Hepatocyte (in vitro differentiated cells): Measurements from ENCODE around the gene C10orf95. TPM values are rescaled to one million over a fixed set of nuclear protein-coding genes. Genes with fewer than 3 reads are reported as not detected.
"Not testable (repeated sequence)": the region's sequence is repeated elsewhere in the genome, so short reads cannot be mapped to it uniquely, and the experiment has no call there.

Experiments
- DNase-seq: peaks from one replicate; pipeline ENCODE4 v3.0.0-alpha.2; 2016; ENCODE audit warnings: low spot score
- H2AFZ ChIP-seq: fragments of 200-600 bp; sonication (generic); 2 replicates; pipeline ENCODE4 v1.6.0; 2016; ENCODE audit warnings: antibody characterized with exemption, mild to moderate bottlenecking
- H3K27ac ChIP-seq: fragments of 200-600 bp; sonication (generic); 2 replicates; pipeline ENCODE4 v1.5.1; 2016; ENCODE audit warnings: mild to moderate bottlenecking
- H3K27me3 ChIP-seq: fragments of 200-600 bp; sonication (generic); 2 replicates; pipeline ENCODE4 v1.6.1; 2016
- H3K36me3 ChIP-seq: fragments of 200-600 bp; sonication (generic); replicated peaks from 2 replicates; pipeline ENCODE4 v1.5.1; 2016; ENCODE audit warnings: low read depth; ENCODE audit not compliant: insufficient read depth
- H3K4me1 ChIP-seq: fragments of 200-600 bp; sonication (generic); 2 replicates; pipeline ENCODE4 v1.5.1; 2016; ENCODE audit warnings: mild to moderate bottlenecking, moderate library complexity; ENCODE audit not compliant: insufficient read depth
- H3K4me2 ChIP-seq: fragments of 200-600 bp; sonication (generic); 2 replicates; pipeline ENCODE4 v1.6.0; 2016
- H3K4me3 ChIP-seq: fragments of 200-600 bp; sonication (generic); 2 replicates; pipeline ENCODE4 v1.5.1; 2016; ENCODE audit warnings: mild to moderate bottlenecking
- H3K79me2 ChIP-seq: fragments of 200-600 bp; sonication (generic); 2 replicates; pipeline ENCODE4 v1.6.0; 2017; ENCODE audit warnings: mild to moderate bottlenecking
- H3K9me2 ChIP-seq: fragments of 200-600 bp; sonication (generic); replicated peaks from 2 replicates; pipeline ENCODE4 v1.6.0; 2017; ENCODE audit warnings: mild to moderate bottlenecking; ENCODE audit not compliant: insufficient read depth
- H3K9me3 ChIP-seq: fragments of 200-600 bp; sonication (generic); 2 replicates; pipeline ENCODE4 v1.5.1; 2016; ENCODE audit warnings: low read depth, mild to moderate bottlenecking
- H4K20me1 ChIP-seq: fragments of 200-600 bp; sonication (generic); 2 replicates; pipeline ENCODE4 v1.6.0; 2016; ENCODE audit warnings: mild to moderate bottlenecking; ENCODE audit not compliant: insufficient read depth, poor library complexity, severe bottlenecking
- CTCF ChIP-seq: fragments of 200-600 bp; sonication (generic); IDR thresholded peaks from 2 replicates; pipeline ENCODE4 v1.5.1; 2016; ENCODE audit warnings: antibody characterized with exemption, mild to moderate bottlenecking; ENCODE audit not compliant: poor library complexity
- EZH2 ChIP-seq: fragments of 200-600 bp; sonication (generic); IDR thresholded peaks from 2 replicates; pipeline ENCODE4 v1.6.1; 2016; ENCODE audit warnings: antibody characterized with exemption, mild to moderate bottlenecking, borderline replicate concordance
- EZH2phosphoT487 ChIP-seq: fragments of 200-600 bp; sonication (generic); IDR thresholded peaks from one replicate; pipeline ENCODE4 v1.6.1; 2018; ENCODE audit warnings: antibody characterized with exemption, mild to moderate bottlenecking, low read depth, moderate library complexity; ENCODE audit not compliant: unreplicated experiment, severe bottlenecking
- WGBS: methylation state at CpG from one replicate; pipeline ENCODE4 v1.1.6; 2016; ENCODE audit warnings: low lambda C conversion rate; ENCODE audit errors: missing lambda C conversion rate; 5-methylcytosine and 5-hydroxymethylcytosine counted together
- polyA plus RNA-seq: library from polyadenylated mRNA; unstranded; fragments of >200 nt; fragmentation: Nextera tagmentation; extraction: Ambion mirVana; gene quantifications from 2 replicates; pipeline ENCODE4 v1.2.1, GENCODE V29; 2016
- total RNA-seq: library from RNA; depleted of rRNA; stranded (reverse); fragments of >200 nt; gene quantifications from 2 replicates; pipeline ENCODE4 v1.2.3, GENCODE V29; 2014

C10orf95 gene
- total RNA-seq, result 5.6 and 7.7 TPM in 2 replicates
- 5.2 and 8.3 TPM in 2 replicates for polyA plus RNA-seq

GRCh38 chr10:102451105-102451969 lies at the start of gene C10orf95:
C10orf95 (minus strand) TSS chr10:102451543; CDS start chr10:102451093, 450 bp downstream.
- Histone ChIP-seq H2AFZ (peak within 1 kb of the TSS; percentile 96), H4K20me1 (no peaks in the 10 kb centered on the region), H3K36me3 (no peaks in the 10 kb centered on the region), H3K9me2 (no peaks in the 10 kb centered on the region), H3K4me2 (peak within 1 kb of the TSS; percentile 98), H3K79me2 (peaks cover 19% of the 10 kb centered on the region), H3K27ac (peak within 1 kb of the TSS; percentile 96), H3K4me1 (peaks cover 32% of the 10 kb centered on the region), H3K27me3 (no peaks in the 10 kb centered on the region), H3K9me3 (no peaks in the 10 kb centered on the region), H3K4me3 (peak within 1 kb of the TSS; percentile 60)
- TF ChIP-seq CTCF (no peak), EZH2phosphoT487 (no peak), EZH2 (no peak)
- WGBS, result 25% methylated on average over 28 of the region's 28 CpGs
- DNase-seq, result peak; percentile 61

- peak overlapping the region; percentile 30 for H3K4me3 ChIP-seq
- not testable (repeated sequence) for H3K27ac ChIP-seq, H2AFZ ChIP-seq, DNase-seq, H3K9me2 ChIP-seq, H3K27me3 ChIP-seq, H3K36me3 ChIP-seq, H3K9me3 ChIP-seq
- H3K4me1 ChIP-seq, result peaks cover 16% of the 10 kb centered on the region
- H4K20me1 ChIP-seq, result peaks cover 61% of the 10 kb centered on the region
- peak overlapping the region; percentile 79 for H3K4me2 ChIP-seq
- peaks cover 70% of the 10 kb centered on the region for H3K79me2 ChIP-seq
- 94% methylated on average over 13 of the region's 13 CpGs for WGBS
These were observed 49.3 kb upstream of the C10orf95 start for GRCh38 chr10:102500686-102501085.

DNA sequence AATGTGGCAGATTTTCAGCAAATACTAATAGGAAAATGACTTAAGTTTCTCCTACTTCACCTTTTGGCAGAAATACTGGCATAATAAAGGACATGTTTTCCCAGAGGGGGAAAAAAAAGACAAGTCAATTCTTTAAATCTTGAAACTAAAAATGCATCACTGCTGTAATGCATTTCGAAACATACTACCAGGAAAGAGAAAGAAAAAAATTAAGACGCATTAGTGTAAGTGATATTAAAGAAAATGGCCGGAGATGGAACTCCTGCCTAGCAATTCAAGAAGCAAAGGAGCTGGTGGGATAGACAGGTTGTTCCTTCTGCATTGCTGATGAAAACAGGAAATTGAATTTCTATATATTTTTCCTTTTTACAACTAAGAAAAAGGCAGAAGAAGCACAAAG lies 48.0 kb upstream of the C10orf95 start:
- Histone ChIP-seq H3K4me1 (peaks cover 9% of the 10 kb centered on the region), H3K27me3 (no peaks in the 10 kb centered on the region), H3K9me3 (no peaks in the 10 kb centered on the region), H2AFZ (no peak overlapping the region), H3K36me3 (no peaks in the 10 kb centered on the region), H3K4me2 (no peak overlapping the region), H3K9me2 (no peaks in the 10 kb centered on the region), H3K79me2 (peaks cover 74% of the 10 kb centered on the region), H3K4me3 (no peak overlapping the region), H4K20me1 (peaks cover 65% of the 10 kb centered on the region), H3K27ac (no peak overlapping the region)
- no peak for DNase-seq
- 98% methylated on average over 3 of the region's 3 CpGs for WGBS
- no peak for TF ChIP-seq EZH2
- TF ChIP-seq EZH2phosphoT487, result no peak
- no peak for TF ChIP-seq CTCF

DNA sequence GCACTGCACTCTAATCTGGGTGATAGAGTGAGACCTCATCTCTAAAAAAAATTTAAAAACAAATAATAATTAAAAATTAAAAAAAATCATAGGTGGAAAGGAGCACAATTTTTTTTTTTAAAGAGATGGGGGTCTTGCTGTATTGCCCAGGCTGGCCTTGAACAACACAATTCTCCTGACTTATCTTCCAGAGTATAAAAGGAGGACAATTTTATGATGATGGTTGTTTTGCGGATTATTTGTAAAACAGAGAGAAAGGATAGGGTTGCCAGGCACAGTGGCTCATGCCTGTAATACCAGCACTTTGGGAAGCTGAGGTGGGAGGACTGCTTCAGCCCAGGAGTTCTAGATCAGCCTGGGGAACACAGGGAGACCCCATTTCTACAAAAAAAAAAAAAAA lies 46.2 kb upstream of the C10orf95 start:
- Histone ChIP-seq H3K27me3 (no peaks in the 10 kb centered on the region), H3K79me2 (peaks cover 88% of the 10 kb centered on the region), H3K9me3 (no peaks in the 10 kb centered on the region), H3K4me1 (peaks cover 9% of the 10 kb centered on the region), H3K4me2 (no peak overlapping the region), H3K27ac (no peak overlapping the region), H3K4me3 (no peak overlapping the region), H3K36me3 (no peaks in the 10 kb centered on the region), H2AFZ (no peak overlapping the region), H3K9me2 (no peaks in the 10 kb centered on the region), H4K20me1 (peaks cover 83% of the 10 kb centered on the region)
- TF ChIP-seq EZH2 (no peak), CTCF (no peak), EZH2phosphoT487 (no peak)
- no peak for DNase-seq
- 100% methylated on average over 1 of the region's 1 CpG for WGBS
